ENCODE measurements around the gene WNK1.
"Not testable (repeated sequence)": the region's sequence is repeated elsewhere in the genome, so short reads cannot be mapped to it uniquely, and the experiment has no call there.

WNK1 gene

DNA sequence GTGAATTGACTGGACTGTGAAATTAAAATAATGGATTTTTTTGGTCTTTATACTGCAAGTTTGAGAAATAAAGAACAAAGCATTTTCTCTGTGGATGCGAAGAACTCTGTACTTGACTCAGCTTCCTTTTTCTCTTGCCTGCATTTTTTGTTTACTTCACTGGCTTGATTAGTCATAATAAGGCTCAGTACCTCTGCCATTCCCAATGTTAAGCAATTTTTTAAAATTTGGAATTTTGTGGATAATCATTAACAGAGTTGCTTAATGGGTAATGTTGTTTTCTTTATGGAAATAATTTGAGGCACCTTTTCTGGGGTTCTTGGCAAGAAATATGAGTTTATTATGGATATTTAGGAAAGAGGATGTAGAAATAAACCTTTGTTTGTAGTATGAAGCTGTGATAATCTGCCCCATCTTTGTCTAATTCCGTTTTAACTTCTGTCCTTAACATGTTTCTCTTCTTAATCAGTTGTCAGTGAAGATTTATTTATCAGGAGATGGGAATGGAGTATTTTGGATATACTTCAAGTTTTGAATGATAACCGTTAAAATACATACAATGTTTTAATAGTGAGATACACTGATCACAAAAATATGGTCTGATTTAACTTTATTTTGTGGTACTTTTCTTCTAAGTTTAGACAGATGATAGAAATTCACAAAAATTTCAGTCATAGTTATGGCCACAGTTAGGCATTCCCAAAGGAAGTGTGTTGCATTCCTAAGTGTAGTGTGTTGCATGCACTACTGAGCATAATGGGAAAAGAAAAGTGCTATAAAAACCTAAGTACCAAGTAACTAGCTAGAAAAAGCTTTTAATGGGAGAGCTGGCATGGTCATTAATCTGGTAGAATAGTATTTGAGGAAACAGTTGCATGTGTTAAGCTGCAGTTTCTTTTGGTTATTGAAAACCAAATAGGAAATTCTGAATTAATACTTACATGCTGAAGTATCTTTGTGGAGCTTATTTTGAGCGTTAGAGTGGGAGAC, 27.7 kb downstream of the WNK1 start:
- no peak for DNase-seq

DNA sequence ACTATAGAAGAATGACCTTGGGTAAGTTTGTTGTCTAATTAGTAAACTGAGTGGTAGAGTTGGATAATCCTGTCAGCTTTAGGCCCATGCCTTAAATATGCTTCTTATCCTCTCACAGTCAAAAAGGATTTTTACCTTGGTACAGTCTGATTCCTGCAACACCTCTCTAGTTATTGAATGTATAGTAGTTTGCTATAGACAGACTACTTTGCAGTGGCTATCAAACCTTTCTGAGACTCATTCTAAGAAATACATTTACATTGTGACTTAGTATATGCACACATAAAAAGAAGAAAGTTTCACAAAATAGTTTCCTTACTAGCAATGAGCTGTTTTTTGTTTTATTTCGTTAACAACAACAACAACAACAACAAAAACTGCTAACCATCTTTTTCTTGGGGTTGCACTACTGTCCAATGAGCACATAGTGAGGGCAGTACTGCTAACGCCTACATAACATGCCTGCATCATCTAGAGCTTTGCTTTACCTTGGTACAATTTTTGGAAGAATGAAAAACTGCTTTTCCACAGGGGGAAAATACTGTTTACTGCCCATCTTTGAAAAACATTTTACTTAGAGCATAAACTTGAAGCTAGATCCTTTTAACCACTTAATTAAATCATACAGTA, 28.5 kb downstream of the WNK1 start:
- no peak for DNase-seq

DNA sequence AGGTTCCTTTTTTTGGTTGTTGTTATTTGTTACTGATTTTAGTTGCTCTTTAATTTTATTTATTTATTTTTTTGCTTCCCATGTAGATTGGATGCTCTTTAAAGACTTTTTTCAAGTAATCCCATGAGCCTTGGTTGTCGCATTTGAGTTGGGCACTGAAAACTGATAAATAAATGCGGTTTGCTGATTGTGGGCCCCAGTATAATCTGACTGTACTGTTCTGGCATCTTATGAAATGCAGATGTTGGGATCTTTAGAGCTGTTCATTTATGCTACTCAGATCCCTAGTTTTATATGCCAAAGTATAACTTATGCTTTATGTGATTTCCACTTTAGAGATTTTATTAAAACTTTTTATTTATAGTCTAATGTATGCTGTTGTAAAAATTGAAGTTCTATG, 33.3 kb downstream of the WNK1 start:
- no peak for DNase-seq

DNA sequence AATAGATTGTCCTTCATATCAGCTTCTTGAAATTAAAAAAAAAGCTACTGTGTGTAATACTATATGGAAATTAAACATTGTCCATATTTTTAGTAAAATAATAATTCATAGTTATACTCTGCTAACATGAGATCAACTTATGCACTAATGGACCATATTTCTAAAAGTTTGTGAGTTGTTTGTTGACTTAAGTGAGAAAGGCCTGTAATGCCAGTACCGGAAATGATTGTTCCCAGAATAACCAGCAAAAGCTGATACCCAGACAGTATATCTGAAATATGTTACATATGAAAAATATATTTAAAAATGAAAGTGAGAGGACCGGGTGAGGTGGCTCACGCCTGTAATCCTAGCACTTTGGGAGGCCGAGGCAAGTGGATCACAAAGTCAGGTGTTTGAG, 35.9 kb downstream of the WNK1 start:
- DNase-seq, result no peak

DNA sequence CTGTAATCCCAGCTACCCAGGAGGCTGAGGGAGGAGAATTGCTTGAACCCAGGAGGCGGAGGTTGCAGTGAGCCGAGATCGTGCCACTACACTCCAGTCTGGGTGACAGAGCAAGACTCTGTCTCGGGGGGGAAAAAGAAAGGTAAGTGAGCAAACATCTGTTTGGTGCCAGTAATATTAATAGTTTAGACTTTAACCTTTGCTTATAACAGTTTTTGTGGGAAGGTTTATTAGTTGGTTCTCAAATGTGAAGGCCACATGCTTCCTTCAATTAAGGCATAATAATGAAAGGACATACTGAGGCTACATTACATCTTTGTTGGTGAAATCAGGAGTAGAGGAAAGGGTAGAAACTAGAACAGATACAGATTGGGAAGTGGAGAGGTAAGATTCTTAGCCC, 36.4 kb downstream of the WNK1 start:
- DNase-seq, result not testable (repeated sequence)

DNA sequence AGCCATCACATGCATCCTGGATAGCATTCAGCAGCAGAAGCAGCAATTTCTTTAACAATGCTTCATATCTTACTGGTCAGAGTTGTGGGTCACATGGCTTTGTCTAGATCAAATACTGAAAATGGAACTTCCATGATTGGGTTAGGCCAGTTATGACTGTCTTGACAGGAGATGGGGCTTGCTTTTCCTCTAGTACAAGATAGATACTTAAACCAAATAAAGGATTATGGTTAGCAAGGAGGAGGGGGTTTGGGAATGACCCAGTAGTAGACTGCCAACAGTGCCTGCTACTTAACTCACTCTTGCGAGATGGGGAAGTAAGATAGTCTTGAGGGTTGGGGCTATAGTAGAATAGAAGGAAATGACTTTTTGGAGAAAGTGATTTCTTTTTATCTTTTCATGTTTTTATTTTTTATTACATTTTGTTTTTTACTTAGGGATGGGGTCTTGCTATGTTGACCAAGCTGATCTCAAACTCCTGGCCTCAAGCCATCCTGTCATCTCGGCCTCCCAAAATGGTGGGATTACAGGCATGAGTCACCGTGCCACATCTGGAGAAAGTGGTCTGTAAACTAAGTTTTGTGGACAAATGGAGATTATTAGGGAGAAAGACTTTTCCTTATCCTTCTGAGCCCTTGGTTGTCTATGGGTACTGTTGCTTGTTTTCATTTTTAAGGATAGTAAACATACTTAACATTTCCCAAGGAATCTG, 37.6 kb downstream of the WNK1 start:
- peak; percentile 36 for DNase-seq

DNA sequence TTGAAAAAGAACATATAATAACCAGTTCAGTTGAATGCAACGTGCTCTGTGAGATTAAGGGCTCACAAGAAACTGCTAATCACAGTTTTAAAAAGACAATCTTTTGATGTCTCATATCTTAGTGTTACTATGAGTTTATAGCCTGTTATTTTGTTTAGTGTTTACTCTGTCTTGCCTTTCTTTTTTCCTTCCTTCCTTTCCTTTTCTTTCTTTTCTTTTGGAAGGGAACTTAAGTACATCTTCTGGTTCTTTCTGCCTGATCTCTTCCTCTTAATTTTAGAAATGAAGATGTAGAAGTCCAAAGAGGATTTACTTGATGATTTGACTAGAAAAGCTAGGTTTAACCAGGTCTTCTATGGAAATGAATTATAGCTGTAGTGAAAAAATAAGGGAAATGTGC, 38.2 kb downstream of the WNK1 start:
- no peak for DNase-seq

DNA sequence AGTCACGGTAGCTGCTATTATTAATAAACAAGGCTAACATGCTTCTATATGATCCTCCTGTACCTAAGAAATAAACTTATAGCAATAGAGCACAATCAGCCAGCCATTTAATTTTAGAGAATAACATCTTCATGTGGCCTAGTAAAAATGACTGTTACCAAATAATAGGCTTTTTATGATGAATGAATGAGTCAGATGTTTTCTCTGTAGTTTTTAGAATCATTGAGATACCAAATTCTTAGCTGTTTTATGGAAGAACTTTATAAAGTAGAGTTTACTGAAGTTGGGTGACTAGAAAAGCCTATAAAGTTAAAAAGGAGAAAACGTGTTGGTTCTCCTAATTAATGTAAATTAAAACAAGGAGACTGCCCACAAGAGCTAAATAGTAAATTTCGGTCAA, 40.7 kb downstream of the WNK1 start:
- no peak for DNase-seq

DNA sequence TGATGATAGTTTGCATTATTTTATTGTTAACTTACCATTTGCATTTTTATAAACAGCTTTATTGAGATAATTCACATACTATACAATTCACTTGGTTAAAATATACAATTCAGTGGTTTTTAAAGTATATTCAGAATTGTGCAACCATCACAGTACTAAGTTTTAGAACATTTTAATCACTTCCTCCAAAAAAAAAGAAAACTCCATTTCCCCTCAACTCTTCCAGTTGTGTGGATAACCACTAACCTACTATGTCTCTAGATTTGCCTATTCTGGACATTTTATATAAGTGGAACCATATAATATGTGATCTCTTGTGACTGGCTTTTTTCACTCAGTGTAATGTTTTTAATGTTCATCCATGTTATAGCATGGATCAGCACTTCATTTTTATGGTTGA, 41.3 kb downstream of the WNK1 start:
- DNase-seq, result peak; percentile 71

DNA sequence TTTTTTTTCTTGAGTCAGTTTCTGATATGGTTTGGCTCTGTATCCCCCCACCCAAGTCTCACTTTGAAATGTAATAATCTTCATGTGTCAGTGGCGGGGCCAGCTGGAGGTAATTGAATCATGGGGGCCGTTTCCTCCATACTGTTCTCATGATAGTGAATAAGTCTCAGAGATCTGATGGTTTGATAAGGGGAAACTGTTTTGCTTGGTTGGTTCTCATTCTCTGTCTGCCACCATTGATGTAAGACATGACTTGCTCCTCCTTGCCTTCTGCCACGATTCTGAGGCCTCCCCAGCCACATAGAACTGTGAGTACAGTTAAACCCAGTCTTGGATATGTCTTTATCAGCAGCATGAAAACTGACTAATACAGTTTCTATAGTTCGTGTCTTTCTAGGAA, 42.9 kb downstream of the WNK1 start:
- DNase-seq, result no peak

DNA sequence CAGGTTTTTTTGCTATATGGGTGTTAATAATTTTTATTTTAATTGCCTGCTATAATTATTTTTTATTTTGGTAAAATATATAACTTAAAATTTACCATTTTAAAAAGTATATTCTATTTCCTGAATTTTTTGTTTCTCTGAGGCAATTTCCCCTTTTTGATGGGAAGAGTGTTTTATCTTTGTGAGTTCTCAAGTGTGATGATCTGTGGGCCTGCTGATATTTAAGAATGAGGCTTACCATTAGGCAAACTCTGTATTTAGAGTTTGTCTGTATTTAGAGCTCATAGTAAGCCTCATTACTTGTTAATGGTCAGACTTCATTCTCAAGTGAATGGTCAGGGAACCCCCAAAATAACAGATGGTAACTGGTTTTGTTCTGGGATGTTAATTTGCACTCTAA, 48.0 kb downstream of the WNK1 start:
- peak; percentile 24 for DNase-seq

DNA sequence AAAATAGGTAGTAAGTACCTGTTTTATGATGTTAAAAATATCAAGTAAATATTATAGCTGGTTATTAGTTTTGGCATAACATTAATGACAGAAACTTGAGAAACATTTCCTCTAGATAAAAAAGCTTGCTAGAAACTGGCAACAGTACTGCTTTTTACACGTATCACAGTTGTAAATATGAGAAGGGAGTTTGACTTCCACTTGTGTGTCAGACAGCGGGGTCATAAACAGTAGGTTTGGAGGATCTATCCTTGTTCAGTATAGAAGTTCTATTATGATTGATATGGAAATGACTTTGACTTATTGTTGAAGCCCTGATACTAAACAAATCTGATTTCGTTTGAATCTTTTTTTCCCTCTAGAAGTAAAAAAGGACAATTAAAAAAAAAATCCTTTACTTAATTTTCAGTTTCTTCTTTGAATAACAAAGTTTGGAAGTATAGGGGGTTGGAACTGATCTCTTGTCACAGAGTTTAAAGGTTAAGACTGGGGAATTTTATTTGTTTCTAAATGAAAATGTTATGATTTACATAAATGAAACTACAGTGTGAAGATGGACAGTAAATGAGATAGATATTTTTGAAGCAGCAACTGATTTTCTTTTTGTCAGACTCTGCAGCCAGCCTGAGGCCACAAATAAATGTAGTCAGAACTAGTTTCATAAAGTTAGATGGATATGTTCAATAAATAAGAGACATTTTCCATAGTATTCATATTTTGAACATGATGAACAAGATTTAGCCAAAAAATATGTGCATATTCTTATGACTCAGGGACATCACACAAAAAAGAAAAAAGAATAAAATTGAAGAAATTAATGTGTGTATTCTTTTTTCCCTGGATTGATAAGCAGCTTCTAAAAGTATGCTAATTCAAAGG, 50.1 kb downstream of the WNK1 start:
- no peak for DNase-seq

DNA sequence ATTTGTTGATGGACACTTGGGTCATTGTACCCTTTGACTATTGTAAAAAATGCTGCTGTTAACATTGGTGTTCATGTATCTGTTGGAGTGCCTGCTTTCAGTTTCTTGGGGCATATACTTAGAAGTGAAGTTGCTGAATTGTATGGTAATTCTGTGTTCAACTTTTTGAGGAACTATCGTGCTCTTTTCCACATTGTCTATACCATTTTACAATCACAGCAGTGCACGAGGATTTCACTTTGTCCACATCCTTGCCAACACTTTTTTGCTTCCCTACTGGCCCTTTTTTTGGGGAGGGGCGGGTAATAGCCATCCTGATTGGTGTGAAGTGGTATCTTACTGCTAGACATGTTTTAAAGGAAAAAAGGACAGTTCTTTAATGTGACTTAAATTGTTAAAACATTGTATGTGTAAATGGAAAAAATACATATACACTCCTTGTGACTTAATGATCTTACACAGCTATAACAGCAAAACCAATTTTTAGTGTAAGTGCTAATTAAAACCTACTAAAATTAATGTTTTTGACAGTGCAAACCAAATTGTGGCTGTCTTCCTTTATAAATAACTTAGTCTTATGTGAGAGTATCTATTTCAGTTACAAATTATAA, 52.7 kb downstream of the WNK1 start:
- peak; percentile 57 for DNase-seq

DNA sequence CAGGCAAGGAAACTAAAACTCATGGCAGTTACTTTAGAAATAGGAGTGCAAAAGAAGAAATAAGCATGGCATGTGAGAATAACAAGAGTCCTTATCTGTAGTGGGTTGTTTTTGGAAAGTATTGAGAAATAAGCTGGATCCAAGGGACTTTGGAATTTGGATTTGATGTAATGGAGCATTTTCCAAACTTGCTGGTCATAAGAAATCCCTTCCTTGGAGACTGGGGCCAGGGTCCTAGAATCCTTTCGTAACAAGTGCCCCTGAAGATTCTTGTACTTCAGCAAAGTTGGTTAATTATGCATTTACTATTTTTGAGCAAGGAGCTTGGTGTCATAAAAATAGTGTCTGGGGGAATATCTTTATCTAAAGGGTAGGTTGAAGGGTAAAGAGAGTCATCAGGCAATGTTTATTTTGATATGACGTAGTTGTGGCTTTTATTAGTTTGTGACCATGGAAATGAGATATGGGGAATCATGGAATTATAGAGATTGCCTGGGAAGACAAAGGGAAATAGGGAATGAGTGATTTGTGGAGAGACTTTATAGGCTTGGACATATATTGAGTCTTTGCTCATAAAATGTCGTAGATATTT, 53.9 kb downstream of the WNK1 start:
- DNase-seq, result no peak

DNA sequence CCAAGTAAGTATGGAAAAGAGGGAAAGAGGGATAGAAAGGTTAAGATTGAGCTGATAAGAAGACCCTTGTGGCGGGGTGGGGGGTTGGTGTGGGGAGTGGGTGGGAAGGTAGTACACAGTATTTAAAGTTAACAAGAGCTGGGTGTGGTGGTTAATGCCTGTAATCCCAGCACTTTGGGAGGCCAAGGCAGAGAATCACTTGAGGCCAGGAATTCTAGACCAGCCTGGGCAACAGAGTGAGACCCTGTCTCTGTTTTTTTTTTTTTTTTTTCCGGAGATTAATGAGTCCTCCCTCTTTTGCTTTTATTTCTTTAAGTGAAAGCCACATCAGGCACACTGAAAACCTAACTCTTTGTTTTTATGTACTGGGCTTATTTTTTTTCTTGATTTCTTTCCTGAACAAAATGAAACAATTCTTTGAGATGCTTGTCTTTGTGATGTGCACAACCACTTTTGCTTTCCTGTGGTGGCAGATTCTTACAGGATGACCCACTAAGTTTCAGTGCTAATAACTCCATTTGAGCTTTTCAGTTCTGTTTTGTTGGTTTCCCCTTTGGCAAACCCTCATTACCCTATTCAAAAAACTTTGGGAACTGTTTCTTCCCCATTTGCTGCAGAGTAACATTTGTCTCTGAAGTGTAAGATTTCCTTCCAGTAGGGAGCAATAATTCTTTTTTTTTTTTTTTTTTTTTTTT, 54.8 kb downstream of the WNK1 start:
- DNase-seq, result peak; percentile 64

DNA sequence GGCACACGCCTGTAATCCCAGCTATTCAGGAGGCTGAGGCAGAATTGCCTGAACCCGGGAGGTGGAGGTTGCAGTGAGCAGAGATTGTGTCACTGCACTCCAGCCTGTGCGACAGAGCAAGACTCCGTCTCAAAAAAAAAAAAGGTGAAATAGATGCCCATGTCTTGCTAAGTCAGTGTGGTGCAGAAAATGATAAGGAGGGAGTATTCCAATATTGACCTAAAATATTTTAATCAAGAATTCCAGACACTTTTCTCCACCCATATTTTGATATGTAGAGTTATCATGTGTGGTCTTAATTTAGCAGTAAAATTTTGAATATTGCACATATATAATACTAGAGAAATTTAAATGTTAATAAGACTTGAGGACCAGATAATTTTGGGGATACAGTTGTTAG, 57.7 kb downstream of the WNK1 start:
- DNase-seq, result no peak

DNA sequence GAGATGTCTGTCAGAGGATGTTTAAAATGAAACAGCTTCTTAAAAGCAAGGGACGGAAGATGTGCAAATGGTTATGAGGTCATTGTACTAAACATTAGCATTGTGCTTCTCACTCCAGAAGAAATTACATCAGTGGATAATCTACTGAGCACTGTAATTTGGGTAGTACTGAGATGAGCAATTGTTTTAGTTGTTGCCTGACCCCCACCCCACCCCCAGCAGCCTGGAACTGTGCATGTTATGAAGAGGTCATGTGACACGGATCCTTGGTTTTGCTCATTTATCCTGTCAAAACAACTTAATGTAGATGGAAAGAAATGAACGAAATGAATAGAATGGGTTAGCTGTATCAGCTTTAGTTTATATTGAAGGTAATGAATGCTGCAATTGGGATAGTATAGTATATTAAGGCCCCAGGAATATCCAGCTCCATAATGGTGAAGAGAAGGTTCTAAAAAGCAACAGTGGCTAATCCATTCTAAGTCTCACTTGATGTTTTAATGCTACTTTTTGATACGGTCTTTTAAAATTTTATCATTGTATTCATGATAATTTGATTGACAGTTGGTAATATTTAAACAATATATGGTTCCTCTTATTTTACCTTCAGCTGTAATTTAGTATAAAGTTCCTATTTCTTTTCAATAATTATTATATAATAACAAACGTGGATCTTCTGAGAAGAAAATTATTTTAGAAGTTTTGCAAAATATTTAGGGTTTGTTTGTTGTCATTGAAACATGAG, 58.5 kb downstream of the WNK1 start:
- no peak for DNase-seq

DNA sequence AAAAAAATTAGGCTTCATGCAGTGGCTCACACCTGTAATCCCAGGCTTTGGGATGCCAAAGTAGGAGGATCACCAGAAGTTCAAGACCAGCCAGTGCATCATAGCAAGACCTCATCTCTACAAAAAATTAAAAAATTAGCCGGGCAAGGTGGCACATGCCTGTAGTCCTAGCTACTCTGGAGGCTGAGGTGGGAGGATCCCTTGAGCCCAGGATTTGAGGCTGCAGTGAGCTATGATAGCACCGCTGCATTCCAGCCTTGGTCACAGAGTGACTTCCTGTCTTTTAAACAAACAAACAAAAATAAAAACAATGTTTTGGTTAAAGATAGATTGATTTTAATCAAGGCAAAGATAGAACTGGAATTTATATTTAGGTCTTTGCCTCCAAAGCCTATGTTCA, 60.6 kb downstream of the WNK1 start:
- no peak for DNase-seq

DNA sequence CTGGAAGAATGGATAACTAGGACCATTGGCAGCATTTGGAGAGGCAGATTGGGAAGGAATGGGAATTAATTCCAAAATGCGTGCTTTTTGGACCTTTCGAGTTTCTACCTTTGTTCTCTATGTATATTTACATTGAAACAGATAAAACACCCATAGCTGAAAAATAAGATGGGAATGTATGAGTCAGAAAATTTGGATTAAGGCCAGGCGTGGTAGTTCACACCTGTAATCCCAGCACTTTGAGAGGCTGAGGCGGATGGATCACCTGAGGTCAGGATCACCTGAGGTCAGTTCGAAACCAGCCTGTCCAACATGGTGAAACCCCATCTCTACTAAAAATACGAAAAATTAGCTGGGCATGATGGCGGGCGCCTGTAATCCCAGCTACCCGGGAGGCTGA, 65.1 kb downstream of the WNK1 start:
- not testable (repeated sequence) for DNase-seq

DNA sequence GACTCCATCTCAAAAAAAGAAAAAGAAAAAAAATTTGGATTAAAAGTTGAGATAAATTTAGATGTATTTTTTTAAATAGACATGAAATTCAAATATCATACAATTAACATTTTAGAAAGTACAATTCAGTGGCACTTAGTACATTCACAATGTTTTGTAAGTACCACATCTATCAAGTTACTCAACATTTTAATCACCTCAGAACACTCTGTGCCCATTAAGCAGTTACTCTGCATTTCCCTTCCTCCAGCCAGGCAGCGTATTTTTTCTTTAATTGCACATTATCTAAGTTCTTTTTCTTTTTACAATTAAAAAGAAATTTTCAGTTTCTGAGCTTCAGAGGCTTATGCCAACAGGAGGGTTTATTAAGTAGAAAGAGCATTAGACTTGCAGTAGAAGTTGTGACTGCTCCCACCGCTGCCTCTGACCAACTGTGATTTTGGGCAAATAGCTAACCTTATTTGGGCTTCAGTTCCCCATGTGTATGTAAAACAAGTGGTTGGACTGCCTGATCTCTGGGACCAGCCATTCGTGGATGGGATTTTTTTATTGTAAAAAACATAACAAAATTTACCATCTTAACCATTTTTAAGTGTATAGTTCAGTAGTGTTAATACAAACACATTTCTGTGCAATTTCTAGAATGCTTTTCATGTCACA, 65.7 kb downstream of the WNK1 start:
- no peak for DNase-seq

Data from MV-4-11 (cell line).